ENCODE data around the gene RIMBP2. TPM values are rescaled to one million over a fixed set of nuclear protein-coding genes. Genes with fewer than 3 reads are reported as not detected.

The RIMBP2 gene, protein sequence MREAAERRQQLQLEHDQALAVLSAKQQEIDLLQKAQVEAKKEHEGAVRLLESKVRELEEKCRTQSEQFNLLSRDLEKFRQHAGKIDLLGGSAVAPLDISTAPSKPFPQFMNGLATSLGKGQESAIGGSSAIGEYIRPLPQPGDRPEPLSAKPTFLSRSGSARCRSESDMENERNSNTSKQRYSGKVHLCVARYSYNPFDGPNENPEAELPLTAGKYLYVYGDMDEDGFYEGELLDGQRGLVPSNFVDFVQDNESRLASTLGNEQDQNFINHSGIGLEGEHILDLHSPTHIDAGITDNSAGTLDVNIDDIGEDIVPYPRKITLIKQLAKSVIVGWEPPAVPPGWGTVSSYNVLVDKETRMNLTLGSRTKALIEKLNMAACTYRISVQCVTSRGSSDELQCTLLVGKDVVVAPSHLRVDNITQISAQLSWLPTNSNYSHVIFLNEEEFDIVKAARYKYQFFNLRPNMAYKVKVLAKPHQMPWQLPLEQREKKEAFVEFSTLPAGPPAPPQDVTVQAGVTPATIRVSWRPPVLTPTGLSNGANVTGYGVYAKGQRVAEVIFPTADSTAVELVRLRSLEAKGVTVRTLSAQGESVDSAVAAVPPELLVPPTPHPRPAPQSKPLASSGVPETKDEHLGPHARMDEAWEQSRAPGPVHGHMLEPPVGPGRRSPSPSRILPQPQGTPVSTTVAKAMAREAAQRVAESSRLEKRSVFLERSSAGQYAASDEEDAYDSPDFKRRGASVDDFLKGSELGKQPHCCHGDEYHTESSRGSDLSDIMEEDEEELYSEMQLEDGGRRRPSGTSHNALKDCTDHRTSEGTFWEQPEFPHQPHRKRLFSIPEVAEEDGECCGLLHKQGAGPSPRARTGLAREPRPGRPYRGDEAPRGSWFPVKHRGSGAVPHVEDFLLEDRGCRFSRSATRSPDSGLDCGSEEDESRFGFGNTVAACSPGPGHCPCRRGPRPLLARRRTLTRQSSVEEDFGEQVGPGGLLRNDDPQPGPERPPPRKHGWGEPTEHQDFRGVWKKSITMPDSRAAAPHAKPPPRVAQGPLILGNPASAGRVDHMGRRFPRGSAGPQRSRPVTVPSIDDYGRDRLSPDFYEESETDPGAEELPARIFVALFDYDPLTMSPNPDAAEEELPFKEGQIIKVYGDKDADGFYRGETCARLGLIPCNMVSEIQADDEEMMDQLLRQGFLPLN (N-terminal part only)
- 20.5 TPM for total RNA-seq (ENCODE audit: unreplicated experiment)
- long read RNA-seq, partial matches to known transcripts, result 0 of 1 reads
- long read RNA-seq, other reads (novel, unspliced or antisense), result 1 of 1 reads

DNA sequence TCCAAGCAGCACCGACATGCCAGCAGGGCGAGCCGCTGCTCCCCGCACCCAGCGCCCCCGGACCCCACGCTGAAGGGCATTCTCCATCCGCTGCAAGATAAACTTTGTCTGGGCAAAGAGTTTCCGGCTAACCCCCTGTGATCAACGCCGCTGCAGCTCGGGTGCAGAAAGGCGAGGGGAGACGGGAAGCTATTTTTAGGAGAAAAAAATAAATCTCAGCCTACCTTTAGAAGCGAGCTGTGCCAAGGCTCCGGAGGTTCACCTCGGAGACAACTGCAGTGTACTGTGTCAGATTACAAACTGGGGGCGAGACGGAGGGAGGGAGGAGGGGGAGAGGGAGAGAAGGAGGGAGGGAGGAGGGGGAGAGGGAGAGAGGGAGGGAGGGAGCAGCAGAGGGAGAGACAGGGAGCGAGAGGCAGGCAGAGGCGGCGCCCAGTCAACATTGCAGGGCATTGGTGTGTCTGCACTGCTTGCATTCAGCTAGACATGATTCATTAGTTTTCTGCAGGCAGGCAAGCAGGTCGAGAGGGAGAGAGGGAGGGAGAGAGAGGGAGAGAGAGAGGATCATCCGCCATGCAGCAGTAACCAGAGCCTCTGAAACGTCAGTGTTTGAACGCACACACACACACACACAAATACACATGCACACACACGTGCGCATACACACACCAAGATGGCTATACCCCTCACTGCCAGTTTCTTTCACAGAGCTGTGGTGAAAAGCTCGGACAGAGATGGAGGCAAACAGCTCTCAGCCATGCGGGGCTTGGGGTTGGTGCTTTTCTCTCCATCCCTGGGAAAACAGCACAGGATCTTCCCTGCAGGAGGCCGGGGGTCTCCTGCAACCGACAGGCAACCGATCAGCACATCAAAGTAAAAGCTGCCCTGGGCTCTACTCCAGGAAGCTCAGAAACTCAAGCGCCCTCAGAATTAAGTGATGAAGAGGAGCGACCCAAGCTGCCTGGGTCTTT, at the start of gene RIMBP2:
TSS of gene RIMBP2 (minus strand) at position 302 of the 971 bp plus-strand sequence. CDS start 237,286 bp downstream, outside the sequence.
- DNase-seq, result peak; percentile 65
- Mint-ChIP-seq H3K27me3 (ENCODE audit: unreplicated experiment) (peaks cover 10% of the 10 kb centered on the region), H3K36me3 (ENCODE audit: unreplicated experiment) (no peaks in the 10 kb centered on the region), H3K9me3 (ENCODE audit: unreplicated experiment) (peaks cover 16% of the 10 kb centered on the region), H3K4me1 (ENCODE audit: low read depth, unreplicated experiment) (peaks cover 3% of the 10 kb centered on the region), H3K4me3 (ENCODE audit: unreplicated experiment) (peak within 1 kb of the TSS; percentile 89), H3K27ac (ENCODE audit: unreplicated experiment) (peak within 1 kb of the TSS; percentile 83)
- TF ChIP-seq, protein P1, sequence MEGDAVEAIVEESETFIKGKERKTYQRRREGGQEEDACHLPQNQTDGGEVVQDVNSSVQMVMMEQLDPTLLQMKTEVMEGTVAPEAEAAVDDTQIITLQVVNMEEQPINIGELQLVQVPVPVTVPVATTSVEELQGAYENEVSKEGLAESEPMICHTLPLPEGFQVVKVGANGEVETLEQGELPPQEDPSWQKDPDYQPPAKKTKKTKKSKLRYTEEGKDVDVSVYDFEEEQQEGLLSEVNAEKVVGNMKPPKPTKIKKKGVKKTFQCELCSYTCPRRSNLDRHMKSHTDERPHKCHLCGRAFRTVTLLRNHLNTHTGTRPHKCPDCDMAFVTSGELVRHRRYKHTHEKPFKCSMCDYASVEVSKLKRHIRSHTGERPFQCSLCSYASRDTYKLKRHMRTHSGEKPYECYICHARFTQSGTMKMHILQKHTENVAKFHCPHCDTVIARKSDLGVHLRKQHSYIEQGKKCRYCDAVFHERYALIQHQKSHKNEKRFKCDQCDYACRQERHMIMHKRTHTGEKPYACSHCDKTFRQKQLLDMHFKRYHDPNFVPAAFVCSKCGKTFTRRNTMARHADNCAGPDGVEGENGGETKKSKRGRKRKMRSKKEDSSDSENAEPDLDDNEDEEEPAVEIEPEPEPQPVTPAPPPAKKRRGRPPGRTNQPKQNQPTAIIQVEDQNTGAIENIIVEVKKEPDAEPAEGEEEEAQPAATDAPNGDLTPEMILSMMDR (IDR thresholded peaks at IDR 0.05; ENCODE audit: partially characterized antibody, unreplicated experiment), result no peak

DNA sequence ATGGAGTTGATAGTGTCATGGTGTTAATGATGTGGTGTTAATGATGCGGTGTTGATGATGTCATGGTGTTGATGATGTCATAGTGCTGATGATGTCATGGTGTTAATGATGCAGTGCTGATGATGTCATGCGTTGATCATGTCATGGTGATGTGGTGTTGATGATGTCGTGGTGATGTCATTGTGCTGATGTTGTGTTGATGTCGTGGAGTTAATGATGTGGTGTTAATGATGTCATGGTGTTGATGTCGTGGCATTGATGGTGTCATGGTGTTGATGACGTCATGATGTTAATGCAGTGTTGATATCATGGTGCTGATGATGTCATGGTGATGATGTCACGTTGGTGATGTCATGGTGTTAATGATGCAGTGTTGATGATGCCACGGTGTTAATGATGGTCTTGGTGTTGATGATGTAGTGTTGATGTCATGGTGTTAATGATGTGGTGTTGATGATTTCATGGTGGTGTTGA, 49.1 kb upstream of the RIMBP2 start:
- Mint-ChIP-seq H3K4me1 (ENCODE audit: low read depth, unreplicated experiment) (no peaks in the 10 kb centered on the region), H3K27ac (ENCODE audit: unreplicated experiment) (no peak overlapping the region)

DNA sequence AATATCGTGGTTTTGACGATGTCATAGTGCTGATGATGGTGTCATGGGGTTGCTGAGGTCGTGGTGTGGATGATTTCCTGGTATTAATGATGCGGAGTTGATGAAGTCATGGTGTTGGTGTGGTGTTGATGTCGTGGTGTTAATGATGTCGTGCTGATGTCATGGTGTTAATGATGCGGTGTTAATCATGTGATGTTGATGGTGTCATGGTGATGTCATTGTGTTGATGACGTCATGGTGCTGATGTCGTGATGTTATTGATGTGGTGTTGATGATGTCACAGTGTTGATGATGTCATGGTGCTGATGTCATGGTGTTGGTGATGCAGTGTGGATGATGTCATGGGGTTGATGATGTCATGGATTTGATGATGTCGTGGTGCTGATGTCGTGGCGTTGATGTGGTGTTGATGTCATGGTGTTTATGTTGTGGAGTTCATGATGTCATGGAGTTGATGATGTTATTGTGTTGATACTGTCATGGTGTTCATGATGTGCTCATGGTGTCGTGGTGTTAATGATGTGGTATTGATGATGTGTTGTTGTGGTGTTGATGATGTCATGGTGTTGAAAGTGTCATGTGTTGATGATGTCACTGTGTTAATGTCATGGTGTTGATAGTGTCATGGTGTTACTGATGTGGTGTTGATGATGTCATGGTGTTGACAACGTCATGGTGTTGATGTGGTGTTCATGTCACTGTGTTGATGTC, 48.5 kb upstream of the RIMBP2 start:
- TF ChIP-seq, protein P1 (IDR thresholded peaks at IDR 0.05; ENCODE audit: partially characterized antibody, unreplicated experiment), result no peak
- peak; percentile 55 for DNase-seq
- Mint-ChIP-seq H3K4me3 (ENCODE audit: unreplicated experiment) (no peak overlapping the region), H3K27me3 (ENCODE audit: unreplicated experiment) (no peaks in the 10 kb centered on the region), H3K36me3 (ENCODE audit: unreplicated experiment) (no peaks in the 10 kb centered on the region), H3K27ac (ENCODE audit: unreplicated experiment) (no peak overlapping the region), H3K4me1 (ENCODE audit: low read depth, unreplicated experiment) (no peaks in the 10 kb centered on the region), H3K9me3 (ENCODE audit: unreplicated experiment) (no peaks in the 10 kb centered on the region)

More for the DNA sequence above, 49.1 kb upstream of the RIMBP2 start:
- Mint-ChIP-seq H3K27me3 (ENCODE audit: unreplicated experiment) (no peaks in the 10 kb centered on the region), H3K9me3 (ENCODE audit: unreplicated experiment) (no peaks in the 10 kb centered on the region), H3K36me3 (ENCODE audit: unreplicated experiment) (no peaks in the 10 kb centered on the region), H3K4me3 (ENCODE audit: unreplicated experiment) (no peak overlapping the region)
- no peak for DNase-seq
- TF ChIP-seq, protein P1 (IDR thresholded peaks at IDR 0.05; ENCODE audit: partially characterized antibody, unreplicated experiment), result no peak

DNA sequence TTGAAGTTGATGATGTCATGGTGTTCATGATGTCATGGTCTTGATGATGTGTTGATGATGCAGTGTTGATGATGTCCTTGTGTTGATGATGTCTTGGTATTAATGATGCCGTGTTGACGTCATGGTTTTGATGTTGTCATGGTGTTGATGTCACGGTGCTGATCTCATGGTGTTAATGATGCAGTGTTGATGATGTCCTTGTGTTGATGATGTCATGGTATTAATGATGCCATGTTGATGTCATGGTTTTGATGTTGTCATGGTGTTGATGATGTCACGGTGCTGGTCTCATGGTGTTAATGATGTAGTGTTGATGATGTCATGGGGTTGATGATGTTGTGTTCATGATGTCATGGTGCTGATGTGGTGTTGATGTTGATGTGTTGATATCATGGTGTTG, 48.0 kb upstream of the RIMBP2 start:
- TF ChIP-seq, protein P1 (IDR thresholded peaks at IDR 0.05; ENCODE audit: partially characterized antibody, unreplicated experiment), result no peak
- Mint-ChIP-seq H3K27me3 (ENCODE audit: unreplicated experiment) (no peaks in the 10 kb centered on the region), H3K27ac (ENCODE audit: unreplicated experiment) (no peak overlapping the region), H3K9me3 (ENCODE audit: unreplicated experiment) (no peaks in the 10 kb centered on the region), H3K4me3 (ENCODE audit: unreplicated experiment) (no peak overlapping the region), H3K36me3 (ENCODE audit: unreplicated experiment) (no peaks in the 10 kb centered on the region), H3K4me1 (ENCODE audit: low read depth, unreplicated experiment) (no peaks in the 10 kb centered on the region)
- no peak for DNase-seq

Measured in glutamatergic neuron (in vitro differentiated cells).